H9 (cell line): Measurements from ENCODE around the gene RANGRF. TPM values are rescaled to one million over a fixed set of nuclear protein-coding genes. Genes with fewer than 3 reads are reported as not detected.

Experiments used
- DNase-seq: peaks from one replicate; pipeline ENCODE4 v3.0.0-alpha.2; 2017
- H2AFZ ChIP-seq: one replicate; pipeline ENCODE4 v1.6.1; 2013; ENCODE audit warnings: mild to moderate bottlenecking, low read length, control low read depth, moderate library complexity
- H2AK5ac ChIP-seq: 2 replicates; pipeline ENCODE4 v1.6.1; 2013; ENCODE audit warnings: low read length, control low read depth, mixed read lengths; ENCODE audit not compliant: insufficient read length
- H2BK120ac ChIP-seq: one replicate; pipeline ENCODE4 v1.6.1; 2013; ENCODE audit warnings: low read depth, mild to moderate bottlenecking, low read length, control low read depth, inconsistent platforms; ENCODE audit not compliant: poor library complexity, severe bottlenecking
- H2BK12ac ChIP-seq: 2 replicates; pipeline ENCODE4 v1.6.1; 2013; ENCODE audit warnings: low read length, control low read depth, mixed read lengths, low read depth; ENCODE audit not compliant: insufficient read length
- H2BK15ac ChIP-seq: 2 replicates; pipeline ENCODE4 v1.6.1; 2013; ENCODE audit warnings: low read depth, low read length, control low read depth
- H2BK20ac ChIP-seq: one replicate; pipeline ENCODE4 v1.6.1; 2013; ENCODE audit warnings: low read depth, mild to moderate bottlenecking, low read length, control low read depth, inconsistent platforms; ENCODE audit not compliant: poor library complexity, severe bottlenecking
- H2BK5ac ChIP-seq: 2 replicates; pipeline ENCODE4 v1.6.1; 2013; ENCODE audit warnings: low read length, control low read depth, mixed read lengths; ENCODE audit not compliant: insufficient read length
- H3K14ac ChIP-seq: 2 replicates; pipeline ENCODE4 v1.6.1; 2013; ENCODE audit warnings: low read length, control low read depth; ENCODE audit not compliant: insufficient read depth
- H3K18ac ChIP-seq: 2 replicates; pipeline ENCODE4 v1.6.1; 2013; ENCODE audit warnings: low read depth, mild to moderate bottlenecking, mixed read lengths, low read length, control low read depth; ENCODE audit not compliant: insufficient read length
- H3K23ac ChIP-seq: 2 replicates; pipeline ENCODE4 v1.6.1; 2013; ENCODE audit warnings: low read length, control low read depth, mixed read lengths, low read depth; ENCODE audit not compliant: insufficient read length
- H3K23me2 ChIP-seq: 2 replicates; pipeline ENCODE4 v1.6.1; 2013; ENCODE audit warnings: low read depth, mild to moderate bottlenecking, mixed read lengths, low read length, control low read depth; ENCODE audit not compliant: insufficient read length, poor library complexity, severe bottlenecking
- H3K27ac ChIP-seq: 2 replicates; pipeline ENCODE4 v1.5.1; 2013; ENCODE audit warnings: low read length, control low read depth, mixed read lengths, low read depth; ENCODE audit not compliant: insufficient read length
- H3K27me3 ChIP-seq: 2 replicates; pipeline ENCODE4 v1.6.1; 2013; ENCODE audit warnings: low read length, control low read depth, inconsistent platforms; ENCODE audit not compliant: insufficient read depth
- H3K4ac ChIP-seq: 2 replicates; pipeline ENCODE4 v1.6.1; 2013; ENCODE audit warnings: low read depth, mild to moderate bottlenecking, control low read depth, inconsistent platforms, low read length, moderate library complexity
- H3K4me1 ChIP-seq: 2 replicates; pipeline ENCODE4 v1.6.1; 2013; ENCODE audit warnings: low read length, control low read depth, inconsistent platforms; ENCODE audit not compliant: insufficient read depth
- H3K4me2 ChIP-seq: 2 replicates; pipeline ENCODE4 v1.6.1; 2013; ENCODE audit warnings: low read length, control low read depth, mixed read lengths; ENCODE audit not compliant: insufficient read length, insufficient read depth
- H3K56ac ChIP-seq: 2 replicates; pipeline ENCODE4 v1.6.1; 2013; ENCODE audit warnings: low read depth, mild to moderate bottlenecking, mixed read lengths, low read length, control low read depth; ENCODE audit not compliant: insufficient read length
- H3K79me1 ChIP-seq: 2 replicates; pipeline ENCODE4 v1.6.1; 2013; ENCODE audit warnings: low read depth, mild to moderate bottlenecking, moderate library complexity, low read length, control low read depth, inconsistent platforms; ENCODE audit not compliant: insufficient read depth, poor library complexity, severe bottlenecking
- H3K79me2 ChIP-seq: 2 replicates; pipeline ENCODE4 v1.6.1; 2013; ENCODE audit warnings: low read length, control low read depth, inconsistent platforms; ENCODE audit not compliant: insufficient read depth
- H3K9ac ChIP-seq: 2 replicates; pipeline ENCODE4 v1.6.1; 2013; ENCODE audit warnings: low read length, control low read depth, mixed read lengths; ENCODE audit not compliant: insufficient read length; ENCODE audit errors: extremely low read depth
- H3K9me3 ChIP-seq: one replicate; pipeline ENCODE4 v1.6.1; 2013; ENCODE audit warnings: low read depth, low read length, inconsistent platforms; ENCODE audit not compliant: control insufficient read depth
- H3T11ph ChIP-seq: one replicate; pipeline ENCODE4 v1.6.1; 2013; ENCODE audit warnings: mild to moderate bottlenecking, low read length, control low read depth, inconsistent platforms
- H4K20me1 ChIP-seq: one replicate; pipeline ENCODE4 v1.6.1; 2013; ENCODE audit not compliant: control insufficient read depth, insufficient read length, insufficient read depth
- H4K5ac ChIP-seq: 2 replicates; pipeline ENCODE4 v1.6.1; 2013; ENCODE audit warnings: low read depth, mild to moderate bottlenecking, mixed read lengths, low read length, control low read depth; ENCODE audit not compliant: insufficient read length
- H4K8ac ChIP-seq: replicated peaks from 2 replicates; pipeline ENCODE4 v1.6.1; 2013; ENCODE audit warnings: low read length, control low read depth, mixed read lengths, low read depth; ENCODE audit not compliant: insufficient read length
- H4K91ac ChIP-seq: 2 replicates; pipeline ENCODE4 v1.6.1; 2013; ENCODE audit warnings: low read depth, mild to moderate bottlenecking, moderate library complexity, mixed read lengths, low read length, control low read depth; ENCODE audit not compliant: insufficient read length
- H3K27ac Mint-ChIP-seq, 3 experiments: 2 replicates in 2 of 3; 3 replicates in 1 of 3; pipeline ENCODE4 v1.8.0; 2020 to 2021; ENCODE audit warnings: mixed read lengths in 3 of 3, mild to moderate bottlenecking in 1 of 3, moderate library complexity in 1 of 3
- H3K27me3 Mint-ChIP-seq: 2 replicates; pipeline ENCODE4 v1.8.0; 2021; ENCODE audit warnings: low read depth, mild to moderate bottlenecking, moderate library complexity, mixed read lengths
- H3K36me3 Mint-ChIP-seq, 3 experiments: 2 replicates in 2 of 3; 3 replicates in 1 of 3; pipeline ENCODE4 v1.8.0; 2020 to 2021; ENCODE audit warnings: low read depth in 3 of 3, mixed read lengths in 3 of 3; ENCODE audit not compliant: insufficient read depth in 1 of 3
- H3K4me1 Mint-ChIP-seq, 2 experiments: 2 replicates each; pipeline ENCODE4 v1.8.0; 2020; ENCODE audit warnings: mixed read lengths in 2 of 2
- H3K4me3 Mint-ChIP-seq, 2 experiments: 2 replicates in 1 of 2; 3 replicates in 1 of 2; pipeline ENCODE4 v1.8.0; 2020 to 2021; ENCODE audit warnings: mild to moderate bottlenecking in 2 of 2, mixed read lengths in 2 of 2, moderate library complexity in 1 of 2
- H3K9me3 Mint-ChIP-seq, 2 experiments: 2 replicates in 1 of 2; 3 replicates in 1 of 2; pipeline ENCODE4 v1.8.0; 2020; ENCODE audit warnings: mild to moderate bottlenecking in 2 of 2, mixed read lengths in 2 of 2, moderate library complexity in 1 of 2
- WGBS: extraction: QIAGEN DNeasy Blood & Tissue Kit; methylation state at CpG from one replicate; pipeline ENCODE4 v1.1.7; 2013; ENCODE audit warnings: missing lambda C conversion rate, low lambda C conversion rate, mixed read lengths; ENCODE audit not compliant: insufficient read length; ENCODE audit errors: extremely low coverage; 5-methylcytosine and 5-hydroxymethylcytosine counted together
- total RNA-seq: library from RNA; stranded (reverse); gene quantifications from 2 replicates; pipeline ENCODE4 v1.2.1, GENCODE V29; 2021
- TF ChIP-seq, protein P1 (sequence below): fragments of 200-600 bp; sonication (generic); conservative IDR thresholded peaks from 3 replicates; pipeline ENCODE4 v1.8.0; 2021; ENCODE audit warnings: antibody characterized with exemption, mild to moderate bottlenecking

Gene RANGRF
- total RNA-seq, 1 experiment from 2014 or later: 36.9 TPM

DNA sequence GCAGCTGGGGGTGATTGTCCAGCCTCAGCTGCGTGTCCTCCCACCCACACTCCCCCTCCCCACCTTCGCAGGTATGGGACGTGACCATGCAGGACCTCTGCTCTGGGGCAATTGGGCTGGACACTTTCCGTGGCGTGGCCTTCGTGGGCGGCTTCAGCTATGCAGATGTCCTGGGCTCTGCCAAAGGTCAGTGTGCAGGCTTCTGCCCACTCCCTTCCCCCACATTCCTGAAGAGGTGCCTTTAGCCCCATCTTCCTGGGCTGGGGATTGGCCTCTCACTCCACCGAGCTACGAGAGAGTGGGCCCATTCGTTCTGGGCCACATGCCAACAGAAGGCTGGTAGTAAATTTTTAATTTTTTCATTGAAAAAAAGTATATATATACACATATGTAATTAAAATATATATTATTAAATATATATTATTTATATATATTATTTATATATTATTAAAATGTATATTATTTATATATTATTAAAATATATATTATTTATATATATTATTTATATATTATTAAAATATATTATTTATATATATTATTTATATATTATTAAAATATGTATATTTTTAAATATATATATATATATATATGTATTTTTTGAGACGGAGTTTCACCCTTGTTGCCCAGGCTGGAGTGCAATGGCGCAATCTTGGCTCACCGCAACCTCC, 20.9 kb upstream of the RANGRF start:
- H3K4me1 Mint-ChIP-seq: no peaks in the 10 kb centered on the region
- Histone ChIP-seq H2BK15ac (no peak overlapping the region), H3K9me3 (no peaks in the 10 kb centered on the region), H4K91ac (no peak overlapping the region), H2BK120ac (no peak overlapping the region), H3K18ac (no peak overlapping the region), H3K27ac (no peak overlapping the region), H2BK12ac (no peak overlapping the region), H3K14ac (no peak overlapping the region), H3K4me1 (no peaks in the 10 kb centered on the region), H2BK5ac (no peak overlapping the region), H4K20me1 (no peaks in the 10 kb centered on the region), H2BK20ac (no peak overlapping the region), H3K79me2 (no peaks in the 10 kb centered on the region), H3K4me2 (no peak overlapping the region), H3K56ac (no peak overlapping the region), H3K23me2 (no peaks in the 10 kb centered on the region), H3K9ac (no peak overlapping the region), H2AK5ac (no peak overlapping the region), H4K8ac (no peak overlapping the region), H3K79me1 (no peaks in the 10 kb centered on the region), H4K5ac (no peak overlapping the region), H3K23ac (no peak overlapping the region), H3K27me3 (no peaks in the 10 kb centered on the region), H2AFZ (no peak overlapping the region), H3T11ph (no peak overlapping the region), H3K4ac (no peak overlapping the region)
- TF ChIP-seq, protein P1, sequence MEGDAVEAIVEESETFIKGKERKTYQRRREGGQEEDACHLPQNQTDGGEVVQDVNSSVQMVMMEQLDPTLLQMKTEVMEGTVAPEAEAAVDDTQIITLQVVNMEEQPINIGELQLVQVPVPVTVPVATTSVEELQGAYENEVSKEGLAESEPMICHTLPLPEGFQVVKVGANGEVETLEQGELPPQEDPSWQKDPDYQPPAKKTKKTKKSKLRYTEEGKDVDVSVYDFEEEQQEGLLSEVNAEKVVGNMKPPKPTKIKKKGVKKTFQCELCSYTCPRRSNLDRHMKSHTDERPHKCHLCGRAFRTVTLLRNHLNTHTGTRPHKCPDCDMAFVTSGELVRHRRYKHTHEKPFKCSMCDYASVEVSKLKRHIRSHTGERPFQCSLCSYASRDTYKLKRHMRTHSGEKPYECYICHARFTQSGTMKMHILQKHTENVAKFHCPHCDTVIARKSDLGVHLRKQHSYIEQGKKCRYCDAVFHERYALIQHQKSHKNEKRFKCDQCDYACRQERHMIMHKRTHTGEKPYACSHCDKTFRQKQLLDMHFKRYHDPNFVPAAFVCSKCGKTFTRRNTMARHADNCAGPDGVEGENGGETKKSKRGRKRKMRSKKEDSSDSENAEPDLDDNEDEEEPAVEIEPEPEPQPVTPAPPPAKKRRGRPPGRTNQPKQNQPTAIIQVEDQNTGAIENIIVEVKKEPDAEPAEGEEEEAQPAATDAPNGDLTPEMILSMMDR: no peak
- no peaks in the 10 kb centered on the region for H3K27me3 Mint-ChIP-seq
- WGBS: no CpG with 5 or more reads among the region's 13 CpGs
- H3K36me3 Mint-ChIP-seq: peaks cover 59 to 85% (median 83%) of the 10 kb centered on the region in 3 experiments
- no peaks in the 10 kb centered on the region for H3K9me3 Mint-ChIP-seq
- DNase-seq: no peak
- H3K27ac Mint-ChIP-seq: no peak overlapping the region
- H3K4me3 Mint-ChIP-seq: no peak overlapping the region
